Neuron (in vitro differentiated cells): ENCODE results near the gene RGP1.
A peak's percentile ranks its signal among the peaks of the same experiment; 100 is the strongest.

ENCODE experiments used
- H2AFZ ChIP-seq: one replicate; pipeline ENCODE4 v1.6.1; 2013; ENCODE audit warnings: low read depth, mild to moderate bottlenecking, inconsistent platforms, low read length, moderate library complexity
- H3K27me3 ChIP-seq: one replicate; pipeline ENCODE4 v1.6.1; 2013; ENCODE audit warnings: low read length; ENCODE audit not compliant: insufficient read depth
- H3K36me3 ChIP-seq: one replicate; pipeline ENCODE4 v1.6.1; 2013; ENCODE audit warnings: low read length; ENCODE audit not compliant: insufficient read depth
- H3K4me1 ChIP-seq: one replicate; pipeline ENCODE4 v1.6.1; 2013; ENCODE audit warnings: low read length; ENCODE audit not compliant: insufficient read depth
- H3K4me3 ChIP-seq: 2 replicates; pipeline ENCODE4 v1.5.1; 2013; ENCODE audit warnings: mild to moderate bottlenecking, low read length, moderate library complexity
- H3K9me3 ChIP-seq: one replicate; pipeline ENCODE4 v1.6.1; 2013; ENCODE audit warnings: low read length

RGP1 gene

GRCh38 chr9:35740243-35740642 is 8.8 kb upstream of the RGP1 start:
- no peaks in the 10 kb centered on the region for H3K9me3 ChIP-seq
- no peaks in the 10 kb centered on the region for H3K4me1 ChIP-seq
- no peak overlapping the region for H3K4me3 ChIP-seq
- no peaks in the 10 kb centered on the region for H3K27me3 ChIP-seq
- no peak overlapping the region for H2AFZ ChIP-seq
- peaks cover 90% of the 10 kb centered on the region for H3K36me3 ChIP-seq

DNA sequence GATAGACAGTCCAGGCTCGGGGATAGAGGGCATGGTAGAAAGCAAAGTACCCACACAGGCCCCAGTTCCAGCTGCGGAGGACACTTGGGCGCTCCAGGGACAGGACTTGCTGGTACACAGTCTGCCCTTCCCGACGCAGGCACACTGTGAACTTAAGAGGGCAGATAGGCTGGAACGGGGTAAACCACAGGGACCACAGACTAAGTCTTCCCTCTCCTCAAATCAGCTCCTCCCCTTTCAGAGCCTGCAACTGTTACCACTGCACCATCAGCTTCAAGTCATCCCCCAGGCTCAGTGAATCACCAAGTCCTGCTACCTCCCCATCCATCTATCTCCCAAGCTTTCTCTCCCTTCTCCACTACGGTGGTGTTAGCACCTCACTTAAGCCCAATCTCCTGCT is 7.3 kb upstream of the RGP1 start:
- no peak overlapping the region for H2AFZ ChIP-seq

DNA sequence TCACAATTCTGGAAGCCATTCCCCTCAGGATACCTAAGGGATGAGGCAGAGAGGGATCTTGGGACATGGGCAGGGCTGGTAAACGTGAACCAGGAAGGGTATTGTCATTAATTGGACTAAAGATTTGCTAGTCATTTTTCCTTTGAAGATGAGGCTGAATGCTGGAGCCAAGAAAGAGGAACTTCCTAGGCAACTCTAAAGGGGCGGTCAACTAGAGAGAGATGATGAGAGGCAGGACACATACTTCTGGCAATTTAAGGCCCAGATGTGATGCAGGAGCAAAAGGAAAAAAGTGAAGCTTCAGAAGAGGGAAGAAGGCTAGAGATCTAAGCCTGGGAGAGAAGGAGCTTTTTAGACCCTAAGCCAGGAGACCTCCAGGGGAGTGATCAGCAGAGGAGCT is 5.6 kb upstream of the RGP1 start:
- peaks cover 66% of the 10 kb centered on the region for H3K36me3 ChIP-seq
- H3K9me3 ChIP-seq: no peaks in the 10 kb centered on the region

More for the DNA sequence above, 7.3 kb upstream of the RGP1 start:
- no peaks in the 10 kb centered on the region for H3K9me3 ChIP-seq
- peaks cover 83% of the 10 kb centered on the region for H3K36me3 ChIP-seq
- peaks cover 8% of the 10 kb centered on the region for H3K4me1 ChIP-seq
- no peaks in the 10 kb centered on the region for H3K27me3 ChIP-seq
- no peak overlapping the region for H3K4me3 ChIP-seq

GRCh38 chr9:35743880-35744518 is 5.1 kb upstream of the RGP1 start:
- Histone ChIP-seq H3K27me3 (no peaks in the 10 kb centered on the region), H2AFZ (no peak overlapping the region), H3K36me3 (peaks cover 60% of the 10 kb centered on the region), H3K4me3 (no peak overlapping the region), H3K4me1 (peaks cover 25% of the 10 kb centered on the region), H3K9me3 (no peaks in the 10 kb centered on the region)

More for the DNA sequence above, 5.6 kb upstream of the RGP1 start:
- Histone ChIP-seq H3K27me3 (no peaks in the 10 kb centered on the region), H3K4me1 (peaks cover 25% of the 10 kb centered on the region), H3K4me3 (no peak overlapping the region), H2AFZ (no peak overlapping the region)

- Histone ChIP-seq H3K27me3 (no peaks in the 10 kb centered on the region), H3K9me3 (no peaks in the 10 kb centered on the region), H3K36me3 (peaks cover 47% of the 10 kb centered on the region), H2AFZ (no peak overlapping the region), H3K4me3 (no peak overlapping the region), H3K4me1 (peaks cover 35% of the 10 kb centered on the region)
Measured at GRCh38 chr9:35745569-35745968, 3.5 kb upstream of the RGP1 start.

DNA sequence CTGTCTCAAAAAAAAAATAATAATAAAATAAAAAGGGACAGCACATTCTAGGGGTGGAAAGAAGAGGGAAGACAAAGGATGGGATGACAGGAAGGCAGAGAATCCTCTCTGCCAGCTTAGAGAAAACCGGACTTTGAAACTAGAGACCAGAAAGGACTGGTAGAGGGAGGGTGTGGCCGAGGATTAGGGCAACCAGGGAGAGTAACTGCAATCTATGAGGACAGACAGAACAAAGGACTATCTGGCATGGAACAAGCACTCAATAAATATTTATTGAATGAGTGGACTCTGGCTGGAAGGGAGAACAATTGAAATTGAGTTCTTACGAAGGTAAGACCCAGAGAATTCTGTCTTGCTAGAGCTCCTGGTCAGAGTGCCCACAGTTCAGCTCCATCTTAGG is 2.5 kb upstream of the RGP1 start:
- no peaks in the 10 kb centered on the region for H3K9me3 ChIP-seq
- H3K36me3 ChIP-seq: peaks cover 49% of the 10 kb centered on the region
- peak overlapping the region; percentile 96 for H3K4me3 ChIP-seq
- H2AFZ ChIP-seq: no peak overlapping the region
- H3K4me1 ChIP-seq: peaks cover 35% of the 10 kb centered on the region
- H3K27me3 ChIP-seq: no peaks in the 10 kb centered on the region

- Histone ChIP-seq H3K36me3 (peaks cover 49% of the 10 kb centered on the region), H3K27me3 (no peaks in the 10 kb centered on the region), H2AFZ (peak overlapping the region; percentile 88), H3K4me3 (peak overlapping the region; percentile 96), H3K9me3 (no peaks in the 10 kb centered on the region), H3K4me1 (peaks cover 35% of the 10 kb centered on the region)
Measured at GRCh38 chr9:35748242-35748857, 737 bp upstream of the RGP1 start.

DNA sequence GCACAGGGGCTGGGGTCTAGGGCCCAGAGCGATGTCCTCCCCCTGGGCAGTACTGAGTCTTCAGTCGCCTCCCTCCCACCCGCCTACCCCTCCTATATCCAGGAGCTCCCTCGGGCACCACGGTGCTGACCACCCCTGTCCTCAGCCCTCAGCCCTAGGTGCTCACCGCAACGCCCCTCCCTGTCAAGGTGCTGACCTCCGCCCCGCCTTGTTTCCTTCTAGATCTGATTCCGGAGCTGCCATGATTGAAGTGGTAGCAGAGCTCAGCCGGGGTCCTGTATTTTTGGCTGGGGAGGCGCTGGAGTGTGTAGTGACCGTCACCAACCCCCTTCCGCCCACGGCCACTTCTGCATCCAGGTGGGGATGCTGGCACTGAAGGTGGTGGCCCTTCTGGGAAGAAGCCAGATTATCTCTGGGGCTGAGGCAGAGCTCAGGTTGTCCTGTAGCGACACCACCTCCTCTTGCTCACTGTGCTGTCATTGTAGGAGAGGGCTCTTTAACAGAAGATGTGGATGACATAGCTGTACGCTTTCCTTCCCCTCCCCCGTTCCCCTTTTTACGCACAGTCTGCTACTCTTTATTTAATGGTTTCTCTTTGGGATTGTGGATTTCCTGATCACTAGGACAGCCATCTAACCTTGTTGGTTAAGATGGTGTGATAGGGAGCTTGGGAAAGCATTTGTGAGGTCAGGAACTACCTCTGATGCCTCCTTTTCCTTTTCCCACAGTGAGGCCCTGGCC is 598 bp downstream of the RGP1 start:
- H3K9me3 ChIP-seq: peaks cover 2% of the 10 kb centered on the region
- peak overlapping the region; percentile 96 for H3K4me3 ChIP-seq
- H3K27me3 ChIP-seq: no peaks in the 10 kb centered on the region
- peak overlapping the region; percentile 88 for H2AFZ ChIP-seq
- H3K36me3 ChIP-seq: peaks cover 49% of the 10 kb centered on the region
- peaks cover 35% of the 10 kb centered on the region for H3K4me1 ChIP-seq

DNA sequence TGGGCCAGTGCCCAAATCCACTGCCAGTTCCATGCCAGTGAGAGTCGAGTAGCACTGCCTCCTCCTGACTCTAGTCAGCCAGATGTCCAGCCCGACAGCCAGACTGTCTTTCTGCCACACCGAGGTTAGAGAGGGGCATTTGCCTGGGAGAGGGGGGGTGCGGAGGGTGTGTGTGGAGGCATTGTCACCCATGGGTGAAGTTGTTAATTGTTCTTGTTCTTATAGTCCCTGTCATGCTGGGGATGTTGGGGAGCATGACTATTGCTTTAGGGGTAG is 1.1 kb downstream of the RGP1 start:
- H3K4me1 ChIP-seq: peaks cover 35% of the 10 kb centered on the region
- peaks cover 2% of the 10 kb centered on the region for H3K9me3 ChIP-seq
- peak overlapping the region; percentile 96 for H3K4me3 ChIP-seq
- H2AFZ ChIP-seq: no peak overlapping the region
- H3K36me3 ChIP-seq: peaks cover 52% of the 10 kb centered on the region
- no peaks in the 10 kb centered on the region for H3K27me3 ChIP-seq

GRCh38 chr9:35753466-35753865 is 4.4 kb downstream of the RGP1 start:
- Histone ChIP-seq H3K4me1 (peaks cover 10% of the 10 kb centered on the region), H3K36me3 (peaks cover 57% of the 10 kb centered on the region), H3K4me3 (no peak overlapping the region), H2AFZ (no peak overlapping the region), H3K27me3 (no peaks in the 10 kb centered on the region), H3K9me3 (peaks cover 2% of the 10 kb centered on the region)

DNA sequence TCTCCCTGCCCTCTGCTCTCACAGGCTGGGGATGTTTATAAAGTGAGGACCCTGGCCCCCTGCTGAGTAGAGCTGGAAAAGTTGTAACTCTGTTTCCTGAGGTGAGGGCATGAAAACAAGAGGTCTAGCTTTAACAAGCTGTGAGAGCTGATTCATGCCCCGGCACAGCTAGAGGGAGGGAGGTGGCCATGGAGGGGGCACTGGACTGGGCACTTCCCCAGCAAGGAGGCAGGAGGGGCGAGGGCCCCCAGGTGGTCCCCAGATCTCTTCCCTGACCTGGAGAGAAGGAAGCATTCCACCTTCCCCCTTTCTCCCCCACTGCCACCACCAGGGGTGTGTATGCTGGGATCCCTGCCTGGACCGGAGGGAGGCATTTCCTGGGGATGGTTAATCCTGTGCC is 5.2 kb downstream of the RGP1 start, which contains the start of gene MSMP:
Gene MSMP, minus strand, starts transcription at position 13 of the 400 bp plus-strand sequence. CDS start 147 bp downstream, outside the sequence.
- Histone ChIP-seq H3K4me1 (peaks cover 10% of the 10 kb centered on the region), H3K36me3 (peaks cover 57% of the 10 kb centered on the region), H2AFZ (no peak within 1 kb of the TSS), H3K27me3 (no peaks in the 10 kb centered on the region), H3K4me3 (no peak within 1 kb of the TSS), H3K9me3 (peaks cover 2% of the 10 kb centered on the region)

DNA sequence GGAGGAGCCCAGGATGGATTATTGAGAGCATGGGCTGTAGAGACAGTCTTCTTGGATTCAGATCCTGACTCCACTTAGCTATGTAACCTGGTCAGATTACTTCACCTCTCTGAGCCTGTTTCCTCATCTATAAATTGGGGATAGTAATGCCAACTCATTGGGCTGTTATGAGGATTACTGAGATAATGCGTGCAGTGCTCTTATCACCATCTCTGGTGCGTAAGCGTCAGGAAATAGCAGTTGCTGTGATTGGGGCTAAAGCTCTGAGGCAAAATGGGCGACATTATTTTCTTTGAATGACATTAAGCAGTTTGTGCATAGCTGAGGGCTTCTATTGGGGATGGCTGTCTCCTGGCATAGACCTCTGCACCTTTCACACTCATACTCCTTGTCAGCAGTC is 6.0 kb downstream of the RGP1 start:
- Histone ChIP-seq H3K36me3 (peaks cover 57% of the 10 kb centered on the region), H3K27me3 (no peaks in the 10 kb centered on the region), H3K9me3 (peaks cover 2% of the 10 kb centered on the region), H3K4me3 (no peak overlapping the region), H2AFZ (no peak overlapping the region), H3K4me1 (peaks cover 4% of the 10 kb centered on the region)
